Mesendoderm (in vitro differentiated cells): Measurements from ENCODE around the gene POMT1.
"Not testable (repeated sequence)": the region's sequence is repeated elsewhere in the genome, so short reads cannot be mapped to it uniquely, and the experiment has no call there.

ENCODE experiments used
- DNase-seq: peaks from one replicate; pipeline ENCODE4 v3.0.0; 2013
- H2AK5ac ChIP-seq: 2 replicates; pipeline ENCODE4 v1.6.1; 2013; ENCODE audit warnings: low read length, inconsistent platforms
- H2BK120ac ChIP-seq: 2 replicates; pipeline ENCODE4 v1.6.1; 2013; ENCODE audit warnings: low read depth, mild to moderate bottlenecking, low read length, moderate library complexity, mixed read lengths
- H2BK15ac ChIP-seq: replicated peaks from 2 replicates; pipeline ENCODE4 v1.6.1; 2013; ENCODE audit warnings: low read depth, mild to moderate bottlenecking, moderate library complexity
- H2BK5ac ChIP-seq: 2 replicates; pipeline ENCODE4 v1.6.1; 2013; ENCODE audit warnings: low read length, inconsistent platforms
- H3K18ac ChIP-seq: 2 replicates; pipeline ENCODE4 v1.6.1; 2013; ENCODE audit warnings: mild to moderate bottlenecking, low read length, mixed read lengths
- H3K23ac ChIP-seq: one replicate; pipeline ENCODE4 v1.6.1; 2013; ENCODE audit warnings: low read length
- H3K27ac ChIP-seq: 2 replicates; pipeline ENCODE4 v1.5.1; 2013; ENCODE audit warnings: low read depth, mild to moderate bottlenecking, inconsistent platforms, low read length, moderate library complexity
- H3K27me3 ChIP-seq: 2 replicates; pipeline ENCODE4 v1.6.1; 2013; ENCODE audit warnings: low read length, control low read depth, mild to moderate bottlenecking, inconsistent platforms; ENCODE audit not compliant: insufficient read depth, poor library complexity
- H3K36me3 ChIP-seq: 2 replicates; pipeline ENCODE4 v1.6.1; 2013; ENCODE audit warnings: low read length, inconsistent platforms; ENCODE audit not compliant: control insufficient read depth, insufficient read depth
- H3K4ac ChIP-seq: one replicate; pipeline ENCODE4 v1.6.1; 2013; ENCODE audit warnings: low read depth, mild to moderate bottlenecking, low read length, moderate library complexity
- H3K4me1 ChIP-seq: 2 replicates; pipeline ENCODE4 v1.6.1; 2013; ENCODE audit warnings: low read depth, low read length, inconsistent platforms; ENCODE audit not compliant: control insufficient read depth
- H3K4me2 ChIP-seq: 2 replicates; pipeline ENCODE4 v1.6.1; 2013; ENCODE audit warnings: low read length
- H3K4me3 ChIP-seq: 2 replicates; pipeline ENCODE4 v1.5.1; 2013; ENCODE audit warnings: mild to moderate bottlenecking, low read length
- H3K56ac ChIP-seq: one replicate; pipeline ENCODE4 v1.6.1; 2013; ENCODE audit warnings: low read length
- H3K79me1 ChIP-seq: 2 replicates; pipeline ENCODE4 v1.6.1; 2013; ENCODE audit warnings: low read length, inconsistent platforms
- H3K79me2 ChIP-seq: 2 replicates; pipeline ENCODE4 v1.6.1; 2013; ENCODE audit warnings: mild to moderate bottlenecking, low read length; ENCODE audit not compliant: control insufficient read depth, insufficient read depth
- H3K9ac ChIP-seq: 2 replicates; pipeline ENCODE4 v1.6.1; 2013; ENCODE audit warnings: low read length, inconsistent platforms
- H4K5ac ChIP-seq: one replicate; pipeline ENCODE4 v1.6.1; 2013; ENCODE audit warnings: low read length
- H4K8ac ChIP-seq: one replicate; pipeline ENCODE4 v1.6.1; 2013; ENCODE audit warnings: low read depth, mild to moderate bottlenecking, control low read depth, low read length, moderate library complexity
- WGBS: extraction: QIAGEN DNeasy Blood & Tissue Kit; methylation state at CpG from one replicate; pipeline ENCODE4 v1.1.7; 2013; ENCODE audit warnings: low lambda C conversion rate, missing lambda C conversion rate; ENCODE audit not compliant: insufficient coverage; ENCODE audit errors: extremely low coverage; 5-methylcytosine and 5-hydroxymethylcytosine counted together

Gene POMT1

DNA sequence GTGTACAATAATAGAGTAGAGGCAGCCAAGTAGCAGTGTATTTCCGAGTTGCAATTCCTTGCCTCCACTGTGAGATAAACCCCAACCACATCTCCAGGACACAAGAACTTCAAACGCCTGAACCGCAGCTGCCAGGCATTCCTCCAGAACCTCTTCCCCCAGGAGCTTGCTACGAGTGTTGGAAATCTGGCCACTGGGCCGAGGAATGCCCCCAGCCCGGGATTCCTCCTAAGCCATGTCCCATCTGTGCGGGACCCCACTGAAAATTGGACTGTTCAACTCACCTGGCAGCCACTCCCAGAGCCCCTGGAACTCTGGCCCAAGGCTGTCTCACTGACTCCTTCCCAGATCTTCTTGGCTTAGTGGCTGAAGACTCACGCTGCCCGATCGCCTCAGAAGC, 46.5 kb downstream of the POMT1 start:
- not testable (repeated sequence) for H3K79me1 ChIP-seq, H3K4me2 ChIP-seq, H3K18ac ChIP-seq, DNase-seq, H3K56ac ChIP-seq, H3K79me2 ChIP-seq, H3K23ac ChIP-seq, H3K9ac ChIP-seq, H2BK15ac ChIP-seq, H4K5ac ChIP-seq, H3K4me1 ChIP-seq, H3K4ac ChIP-seq, H2AK5ac ChIP-seq, H3K36me3 ChIP-seq, H3K27ac ChIP-seq, H4K8ac ChIP-seq, H2BK5ac ChIP-seq, H2BK120ac ChIP-seq, H3K27me3 ChIP-seq, H3K4me3 ChIP-seq
- no CpG with 5 or more reads among the region's 10 CpGs for WGBS

DNA sequence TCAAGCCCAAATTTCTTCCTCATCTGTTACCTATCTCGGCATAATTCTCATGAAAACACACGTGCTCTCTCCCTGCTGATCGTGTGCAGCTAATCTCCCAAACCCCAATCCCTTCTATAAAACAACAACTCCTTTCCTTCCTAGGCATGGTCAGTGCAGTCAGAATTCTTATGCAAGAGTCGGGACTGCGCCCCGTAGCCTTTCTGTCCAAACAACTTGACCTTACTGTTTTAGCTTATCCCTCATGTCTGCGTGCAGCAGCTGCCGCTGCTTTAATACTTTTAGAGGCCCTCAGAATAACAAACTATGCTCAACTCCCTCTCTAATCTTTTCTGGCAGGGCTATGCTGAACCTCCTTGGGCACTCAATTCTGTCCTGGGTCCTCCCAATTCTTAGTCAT, 47.7 kb downstream of the POMT1 start:
- not testable (repeated sequence) for H3K36me3 ChIP-seq, H3K4me3 ChIP-seq, H3K4me2 ChIP-seq, H3K79me1 ChIP-seq, H2BK5ac ChIP-seq, H3K79me2 ChIP-seq, H3K27me3 ChIP-seq, H3K18ac ChIP-seq, H2BK120ac ChIP-seq, DNase-seq, H3K56ac ChIP-seq, H3K27ac ChIP-seq, H2BK15ac ChIP-seq, H2AK5ac ChIP-seq, H3K4ac ChIP-seq, H4K5ac ChIP-seq, H4K8ac ChIP-seq, H3K4me1 ChIP-seq, H3K9ac ChIP-seq, H3K23ac ChIP-seq
- no CpG with 5 or more reads among the region's 8 CpGs for WGBS

DNA sequence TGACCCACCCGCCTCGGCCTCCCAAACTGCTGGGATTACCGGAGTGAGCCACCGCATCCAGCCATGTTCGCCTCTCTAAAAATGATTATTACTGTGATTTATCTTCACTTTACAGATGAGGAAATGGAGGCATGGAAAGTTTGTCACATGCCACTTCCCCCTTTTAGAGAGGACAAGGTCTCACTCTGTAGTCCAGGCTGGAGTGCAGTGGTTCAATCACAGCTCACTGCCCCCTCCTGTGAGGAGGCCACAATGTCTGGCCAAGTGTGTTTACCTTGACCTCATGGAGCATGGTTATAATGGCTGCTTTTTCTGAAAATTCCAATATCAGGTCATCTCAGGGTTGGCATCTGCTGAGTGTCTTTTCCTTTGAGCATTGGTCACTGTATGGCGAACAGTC, 49.3 kb downstream of the POMT1 start:
- Histone ChIP-seq H3K36me3 (no peaks in the 10 kb centered on the region), H3K4me1 (no peaks in the 10 kb centered on the region), H4K5ac (no peak overlapping the region), H4K8ac (no peak overlapping the region), H3K4me3 (no peak overlapping the region), H3K23ac (no peak overlapping the region), H3K27me3 (no peaks in the 10 kb centered on the region), H3K27ac (no peak overlapping the region), H3K4me2 (no peak overlapping the region), H2BK120ac (no peak overlapping the region), H2BK5ac (peak overlapping the region; percentile 46), H2AK5ac (peak overlapping the region; percentile 55), H3K9ac (no peak overlapping the region), H3K79me2 (no peaks in the 10 kb centered on the region), H3K4ac (no peak overlapping the region), H3K79me1 (no peaks in the 10 kb centered on the region), H3K18ac (no peak overlapping the region), H2BK15ac (no peak overlapping the region), H3K56ac (no peak overlapping the region)
- WGBS = no CpG with 5 or more reads among the region's 6 CpGs
- DNase-seq = no peak

DNA sequence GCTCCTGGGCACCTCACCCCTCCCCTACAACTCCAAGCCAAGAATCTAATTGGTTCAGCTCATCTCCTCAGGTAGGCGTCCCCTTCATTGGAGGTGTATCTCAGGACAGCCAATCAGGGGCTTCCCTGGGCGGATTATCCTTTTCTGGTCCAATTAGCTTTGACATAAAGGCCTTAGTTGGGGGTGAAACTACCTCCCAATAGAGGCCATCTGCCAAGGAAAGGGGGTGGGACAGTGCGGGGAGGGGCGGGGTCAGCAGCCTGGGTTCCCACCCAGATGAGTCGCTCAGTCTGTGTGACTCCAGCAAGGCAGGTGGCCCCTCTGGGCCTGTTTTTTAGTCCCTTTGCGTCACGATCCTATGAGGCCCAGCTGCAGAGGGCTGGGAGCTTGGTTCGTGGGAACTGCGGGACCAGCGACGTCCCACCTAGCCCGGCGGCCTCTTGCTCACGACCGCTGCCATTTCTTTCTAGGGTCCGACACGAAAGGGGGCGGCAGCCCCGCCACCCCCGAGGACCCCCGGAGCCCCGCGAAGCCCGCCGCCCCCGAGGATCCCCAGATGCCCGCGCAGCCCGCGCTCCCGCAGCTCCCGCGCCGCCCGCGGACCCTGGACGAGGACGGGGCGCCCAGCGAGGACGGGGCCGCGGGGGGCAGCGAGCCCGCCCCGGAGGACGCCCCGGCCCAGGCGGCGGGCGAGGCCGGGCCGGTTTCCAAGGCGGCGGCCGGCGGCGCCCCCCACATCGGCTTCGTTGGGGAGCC, 51.5 kb downstream of the POMT1 start:
- Histone ChIP-seq H3K27ac (no peak overlapping the region), H3K23ac (no peak overlapping the region), H3K9ac (no peak overlapping the region), H2AK5ac (no peak overlapping the region), H3K79me1 (no peaks in the 10 kb centered on the region), H3K4ac (no peak overlapping the region), H3K18ac (peak overlapping the region; percentile 5), H3K56ac (no peak overlapping the region), H3K4me2 (no peak overlapping the region), H3K27me3 (no peaks in the 10 kb centered on the region), H2BK120ac (no peak overlapping the region), H4K5ac (no peak overlapping the region), H3K4me1 (no peaks in the 10 kb centered on the region), H3K79me2 (no peaks in the 10 kb centered on the region), H3K36me3 (no peaks in the 10 kb centered on the region), H2BK15ac (no peak overlapping the region), H3K4me3 (no peak overlapping the region), H4K8ac (no peak overlapping the region), H2BK5ac (no peak overlapping the region)
- no CpG with 5 or more reads among the region's 60 CpGs for WGBS
- DNase-seq = peak; percentile 72

DNA sequence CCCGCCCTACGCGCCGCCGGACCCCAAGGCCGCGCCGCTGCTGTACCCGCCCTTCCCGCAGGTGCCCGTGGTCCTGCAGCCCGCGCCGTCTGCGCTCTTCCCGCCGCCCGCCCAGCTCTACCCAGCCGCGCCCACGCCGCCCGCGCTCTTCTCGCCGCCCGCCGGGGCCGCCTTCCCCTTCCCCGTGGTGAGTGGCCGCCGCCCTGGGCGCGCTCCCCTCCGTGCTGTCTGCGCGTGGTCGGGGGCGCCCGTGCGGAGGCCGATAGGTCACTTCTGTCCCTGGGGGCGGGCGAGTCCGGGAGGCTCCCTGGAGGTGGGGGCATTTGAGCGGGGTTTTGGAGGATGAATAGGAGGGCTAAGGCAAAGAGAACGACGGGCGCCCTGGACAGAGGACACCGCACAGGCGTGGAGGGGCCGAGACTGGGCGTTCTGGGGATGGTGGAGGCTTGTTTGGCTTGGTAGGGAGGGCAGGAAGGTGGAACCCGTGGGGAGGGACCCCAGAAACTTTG, 52.2 kb downstream of the POMT1 start:
- Histone ChIP-seq H3K79me2 (no peaks in the 10 kb centered on the region), H3K4me3 (no peak overlapping the region), H4K8ac (no peak overlapping the region), H4K5ac (no peak overlapping the region), H3K27ac (no peak overlapping the region), H3K4ac (no peak overlapping the region), H3K4me1 (no peaks in the 10 kb centered on the region), H3K27me3 (no peaks in the 10 kb centered on the region), H3K79me1 (no peaks in the 10 kb centered on the region), H3K4me2 (no peak overlapping the region), H3K56ac (peak overlapping the region; percentile 56), H2BK120ac (no peak overlapping the region), H3K9ac (peak overlapping the region; percentile 24), H3K36me3 (no peaks in the 10 kb centered on the region), H3K18ac (peak overlapping the region; percentile 5), H2BK15ac (no peak overlapping the region), H3K23ac (no peak overlapping the region), H2AK5ac (no peak overlapping the region), H2BK5ac (no peak overlapping the region)
- no CpG with 5 or more reads among the region's 54 CpGs for WGBS
- DNase-seq = no peak
